CD4-positive, alpha-beta T cell treated with Interleukin-6 at 100 ng/mL for 8 hours (primary cell): ENCODE results near the gene TIMP1.
A peak's percentile ranks its signal among the peaks of the same experiment; 100 is the strongest.

Source experiments
- DNase-seq: peaks from one replicate; pipeline ENCODE4 v3.0.0-alpha.2; 2020; ENCODE audit warnings: mixed read lengths, low spot score

The TIMP1 gene

DNA sequence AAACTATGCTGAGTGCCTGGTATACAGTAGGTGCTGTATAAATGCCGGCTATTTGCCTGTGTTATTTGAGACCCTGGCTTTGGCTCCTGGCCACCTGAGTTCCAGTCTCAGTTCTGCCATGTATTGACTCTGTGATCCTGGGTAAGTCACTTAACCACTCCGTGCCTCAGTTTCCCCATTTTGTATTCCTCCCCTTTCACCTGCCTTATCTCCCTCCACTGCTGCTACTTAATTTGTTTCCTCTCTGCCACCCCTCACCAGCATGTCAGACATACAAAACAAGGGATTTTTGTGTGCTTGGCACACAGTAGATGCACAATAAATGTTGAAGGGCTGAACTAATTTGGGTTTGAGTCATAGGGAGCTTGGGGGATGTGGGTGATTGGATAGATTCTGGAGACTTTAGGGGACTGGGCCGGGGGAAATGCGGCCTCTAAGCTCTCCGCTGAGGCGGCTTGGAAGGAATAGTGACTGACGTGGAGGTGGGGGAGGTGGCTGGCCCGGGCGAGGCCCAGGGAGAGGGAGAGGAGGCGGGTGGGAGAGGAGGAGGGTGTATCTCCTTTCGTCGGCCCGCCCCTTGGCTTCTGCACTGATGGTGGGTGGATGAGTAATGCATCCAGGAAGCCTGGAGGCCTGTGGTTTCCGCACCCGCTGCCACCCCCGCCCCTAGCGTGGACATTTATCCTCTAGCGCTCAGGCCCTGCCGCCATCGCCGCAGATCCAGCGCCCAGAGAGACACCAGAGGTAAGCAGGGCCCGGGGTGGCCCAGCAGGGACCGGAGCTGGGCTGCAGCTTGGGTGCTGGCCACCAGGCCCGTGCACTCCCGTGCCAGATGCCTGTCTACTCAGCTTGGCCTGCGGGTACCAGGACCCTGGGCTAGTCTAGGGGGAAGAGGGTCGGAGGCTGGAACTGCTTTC, at the start of gene TIMP1:
Gene TIMP1 (plus strand): TSS at position 706 of the 917 bp plus-strand sequence. CDS start 980 bp downstream, outside the sequence.
- peak; percentile 82 for DNase-seq

GRCh38 chrX:47539860-47540259, 42.4 kb upstream of the TIMP1 start:
- DNase-seq: no peak

GRCh38 chrX:47540754-47541538, 41.3 kb upstream of the TIMP1 start:
- no peak for DNase-seq

DNA sequence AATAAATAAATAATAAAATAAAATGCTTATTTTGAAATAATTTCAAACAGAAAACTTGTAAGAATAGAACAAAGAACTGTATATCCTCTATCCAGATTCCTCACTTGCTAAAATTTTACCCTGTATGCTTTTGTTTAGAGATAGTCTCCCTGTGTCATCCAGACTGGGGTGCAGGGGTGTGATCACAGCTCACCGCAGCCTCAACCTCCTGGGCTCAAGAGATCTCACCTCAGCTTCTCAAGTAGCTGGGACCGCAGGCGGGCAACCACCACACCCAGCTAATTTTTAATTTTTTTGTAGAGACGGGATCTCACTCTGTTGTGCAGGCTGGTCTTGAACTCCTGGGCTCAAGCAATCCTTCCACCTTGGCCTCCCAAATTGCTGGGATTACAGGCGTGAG, 38.7 kb upstream of the TIMP1 start:
- no peak for DNase-seq

DNA sequence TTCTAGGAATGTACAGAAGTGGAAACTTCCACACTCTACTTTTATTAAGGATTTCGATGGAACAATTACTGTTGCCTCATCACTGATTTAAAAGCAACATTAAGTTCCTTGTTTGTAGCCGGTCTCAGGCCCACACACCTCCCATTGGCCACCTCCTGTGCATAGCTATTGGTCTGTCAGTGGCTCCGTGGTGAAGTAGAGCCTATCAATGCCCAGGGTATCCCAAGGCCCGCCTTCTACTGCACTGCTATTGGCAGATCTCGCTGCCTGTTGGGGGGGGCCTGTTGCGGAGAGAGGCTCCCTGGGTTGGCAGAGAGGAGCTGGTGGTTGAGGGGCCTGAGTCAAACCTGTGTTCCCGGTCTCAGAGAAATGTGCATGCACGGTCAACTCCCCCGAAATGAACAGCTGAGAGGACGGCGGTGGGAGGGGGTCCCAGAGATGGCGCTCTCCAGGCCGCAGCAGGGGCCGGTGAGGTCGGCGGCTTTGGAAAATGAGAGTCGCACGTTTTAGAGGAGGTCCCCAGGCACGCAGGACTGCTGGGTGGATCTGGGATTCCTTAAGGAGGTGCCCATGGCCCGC, 26.1 kb upstream of the TIMP1 start:
- peak; percentile 89 for DNase-seq

DNA sequence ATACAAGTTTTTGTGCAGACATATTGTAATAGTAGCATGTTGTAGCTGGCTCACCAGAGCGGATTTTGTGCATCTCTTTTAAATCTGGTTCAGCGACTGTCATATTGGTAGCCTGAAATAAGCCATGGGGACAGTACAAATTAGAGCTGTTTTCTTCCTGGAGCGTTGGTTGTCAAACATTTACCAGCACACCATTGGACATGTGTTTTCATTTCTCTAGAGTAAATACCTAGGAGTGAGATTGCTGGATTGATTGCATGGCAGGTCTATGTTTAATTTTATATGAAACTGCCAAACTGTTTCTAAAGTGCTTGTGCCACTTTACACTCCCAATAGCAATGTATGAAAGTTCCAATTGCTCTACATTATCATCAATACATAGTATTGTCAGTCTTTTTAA, 23.8 kb upstream of the TIMP1 start:
- no peak for DNase-seq

DNA sequence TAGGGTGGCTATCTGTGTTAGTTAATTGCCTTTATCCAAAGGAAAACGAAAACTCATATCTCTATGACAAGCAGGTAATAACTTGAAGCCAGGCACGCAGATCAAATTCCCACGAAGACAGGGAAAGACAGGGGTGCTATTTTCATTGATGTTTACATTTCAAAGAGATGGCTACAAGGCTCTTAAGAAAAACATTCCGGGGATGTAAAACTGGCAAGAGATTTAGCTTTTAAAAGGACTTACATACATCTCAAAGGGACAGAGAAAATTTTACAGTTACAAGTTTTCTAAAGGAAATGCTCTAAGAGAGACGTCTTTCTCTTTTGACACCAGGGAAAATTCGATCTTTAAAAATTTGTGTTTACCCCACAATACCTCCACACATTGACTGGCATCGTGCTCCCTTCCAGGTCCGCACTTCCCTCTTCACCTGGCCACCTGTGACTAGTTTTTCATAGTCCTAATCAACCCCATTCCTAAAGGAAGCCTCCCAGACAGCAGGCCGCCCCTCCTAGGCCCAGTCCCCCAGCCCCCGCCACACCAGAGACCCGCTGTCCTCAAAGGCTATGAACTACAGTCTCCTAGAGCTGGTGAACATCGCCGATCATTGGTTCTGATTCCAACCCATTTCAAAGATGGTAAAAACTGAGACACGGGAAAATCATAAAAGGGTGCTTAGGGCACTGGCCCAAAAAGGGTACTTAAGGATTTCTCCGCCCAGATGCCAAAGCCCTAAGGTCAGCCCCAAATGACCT, 21.9 kb upstream of the TIMP1 start:
- DNase-seq: no peak

DNA sequence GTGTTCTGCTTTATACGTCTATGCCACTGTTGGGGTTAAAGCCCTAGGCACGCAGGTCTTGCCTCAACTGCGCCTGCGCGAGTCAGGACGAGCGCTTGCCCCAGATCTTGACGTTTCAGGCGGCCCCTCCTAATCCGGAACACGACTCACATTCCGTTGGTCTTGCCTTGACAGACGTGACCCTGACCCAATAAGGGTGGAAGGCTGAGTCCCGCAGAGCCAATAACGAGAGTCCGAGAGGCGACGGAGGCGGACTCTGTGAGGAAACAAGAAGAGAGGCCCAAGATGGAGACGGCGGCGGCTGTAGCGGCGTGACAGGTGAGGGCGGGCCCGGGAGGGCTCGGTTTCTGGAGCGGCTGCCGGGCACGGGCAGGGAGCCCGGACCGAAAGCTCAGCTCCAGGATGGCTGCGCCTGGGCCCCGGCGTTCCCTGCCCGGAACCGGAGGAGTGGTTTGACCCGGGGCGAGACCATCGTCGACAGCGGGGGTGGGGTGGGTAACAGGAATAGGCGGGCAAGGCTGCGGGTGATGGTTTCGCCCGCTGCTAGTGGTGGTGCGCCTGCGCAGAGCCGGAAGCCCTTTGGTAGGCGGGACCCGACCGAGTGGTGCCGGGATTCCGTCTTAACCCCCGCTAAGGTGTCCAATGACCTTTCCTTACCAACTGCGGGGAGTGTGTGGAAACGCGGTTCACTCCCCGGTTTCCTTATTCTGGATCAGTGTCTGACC, 21.1 kb upstream of the TIMP1 start, which contains the start of gene ARAF:
Gene ARAF (plus strand): TSS at position 272 of the 725 bp plus-strand sequence. CDS start 1,763 bp downstream, outside the sequence.
- peak; percentile 97 for DNase-seq

DNA sequence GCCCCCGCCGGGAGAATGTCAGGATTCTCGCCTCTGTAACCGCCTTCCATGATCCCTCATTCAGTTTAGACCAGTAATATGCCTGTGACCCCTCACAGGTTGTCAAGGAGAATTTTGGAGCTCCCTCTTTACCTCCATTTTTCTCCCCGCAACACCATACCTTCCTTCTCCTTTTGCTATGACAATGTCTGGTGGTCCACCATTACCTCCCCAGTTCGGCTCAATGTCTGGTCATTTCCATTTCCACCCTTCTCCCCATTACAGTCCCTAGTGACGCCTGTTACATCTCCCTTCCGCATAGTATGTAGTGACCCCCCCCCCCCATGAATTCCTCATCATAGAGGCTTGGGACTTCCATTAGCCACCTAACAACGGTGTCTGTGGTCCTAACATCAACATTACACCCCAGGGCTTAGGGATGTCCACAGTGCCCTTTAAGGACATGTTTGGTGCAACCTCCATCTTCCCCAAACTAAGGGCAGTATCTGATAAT, 20.5 kb upstream of the TIMP1 start:
- no peak for DNase-seq

- no peak for DNase-seq
Measured at GRCh38 chrX:47562615-47563243, 19.5 kb upstream of the TIMP1 start.

- no peak for DNase-seq
Measured at GRCh38 chrX:47563801-47564315, 18.4 kb upstream of the TIMP1 start.

GRCh38 chrX:47564438-47565085, 17.7 kb upstream of the TIMP1 start:
- DNase-seq: no peak

DNA sequence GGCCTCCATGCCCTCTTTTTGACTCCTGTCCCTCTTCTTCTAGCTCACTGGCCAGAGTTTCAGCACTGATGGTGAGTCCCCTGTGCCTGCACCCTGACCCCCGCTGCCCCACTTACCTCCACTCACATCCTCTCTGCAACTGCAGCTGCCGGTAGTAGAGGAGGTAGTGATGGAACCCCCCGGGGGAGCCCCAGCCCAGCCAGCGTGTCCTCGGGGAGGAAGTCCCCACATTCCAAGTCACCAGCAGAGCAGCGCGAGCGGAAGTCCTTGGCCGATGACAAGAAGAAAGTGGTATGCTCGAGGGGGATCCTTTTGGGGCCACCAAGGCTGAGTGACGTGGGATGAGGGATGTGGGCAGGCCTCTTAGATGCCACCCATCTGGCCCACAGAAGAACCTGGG, 15.4 kb upstream of the TIMP1 start:
- DNase-seq: no peak

DNA sequence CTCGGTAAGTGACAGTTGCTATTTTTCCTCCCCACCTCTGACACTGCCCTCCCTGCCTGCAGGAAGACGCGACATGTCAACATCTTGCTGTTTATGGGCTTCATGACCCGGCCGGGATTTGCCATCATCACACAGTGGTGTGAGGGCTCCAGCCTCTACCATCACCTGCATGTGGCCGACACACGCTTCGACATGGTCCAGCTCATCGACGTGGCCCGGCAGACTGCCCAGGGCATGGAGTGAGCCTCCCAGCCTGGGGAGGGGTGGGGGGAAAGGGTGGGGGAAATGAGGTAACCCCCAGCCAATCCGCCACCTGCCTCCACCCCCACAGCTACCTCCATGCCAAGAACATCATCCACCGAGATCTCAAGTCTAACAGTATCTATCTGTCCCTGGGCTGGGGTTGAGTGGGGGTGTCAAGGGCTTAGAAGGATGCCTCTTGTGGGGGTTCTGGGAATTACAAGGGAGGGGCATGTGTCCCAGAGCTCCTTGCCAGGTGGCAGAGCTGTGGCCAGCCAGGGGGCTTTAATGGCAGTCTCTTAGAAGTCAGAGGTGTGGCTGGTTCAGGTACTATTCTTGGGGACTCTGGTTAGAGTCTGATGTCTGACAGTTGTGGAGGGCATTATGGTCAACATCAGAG, 13.5 kb upstream of the TIMP1 start:
- DNase-seq: no peak

DNA sequence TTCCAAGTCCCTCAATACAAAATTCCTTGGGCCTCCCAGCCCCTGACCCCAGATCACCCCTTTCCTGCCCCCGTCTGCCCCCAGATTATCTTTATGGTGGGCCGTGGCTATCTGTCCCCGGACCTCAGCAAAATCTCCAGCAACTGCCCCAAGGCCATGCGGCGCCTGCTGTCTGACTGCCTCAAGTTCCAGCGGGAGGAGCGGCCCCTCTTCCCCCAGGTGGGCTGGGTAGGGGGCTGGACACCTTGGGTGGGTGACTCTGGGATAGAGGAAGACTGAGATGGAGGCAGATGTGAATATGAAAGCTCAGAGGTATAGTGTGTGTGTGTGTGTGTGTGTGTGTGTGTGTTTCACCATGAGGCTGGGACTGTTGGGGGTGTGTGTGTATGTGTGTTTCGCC, 11.4 kb upstream of the TIMP1 start:
- no peak for DNase-seq

- DNase-seq: no peak
Measured at GRCh38 chrX:47571215-47571614, 11.0 kb upstream of the TIMP1 start.

- no peak for DNase-seq
Measured at GRCh38 chrX:47571896-47572295, 10.3 kb upstream of the TIMP1 start.

GRCh38 chrX:47572773-47573340, 9.4 kb upstream of the TIMP1 start:
- DNase-seq: no peak
